ENCODE results near the gene FHIT.

DNA sequence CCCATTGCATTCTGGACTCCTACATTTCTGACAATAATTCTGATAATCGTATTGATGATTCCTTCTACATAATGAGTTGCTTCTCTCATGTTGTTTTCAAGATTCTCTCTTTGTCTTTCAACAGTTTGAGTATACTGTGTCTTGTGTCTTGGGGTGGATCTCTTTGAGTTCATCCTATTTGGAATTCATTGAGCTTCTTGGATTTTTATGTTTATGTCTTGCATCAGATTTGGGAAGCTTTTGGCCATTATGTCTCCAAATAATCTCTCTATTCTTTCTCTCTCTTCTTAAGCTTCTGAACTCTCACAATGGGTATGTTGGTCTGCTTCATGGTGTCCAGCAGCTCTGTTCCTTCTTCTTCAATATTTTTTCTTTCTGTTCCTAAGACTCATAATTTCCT is 592.2 kb downstream of the FHIT start:
- TF ChIP-seq, protein P1, sequence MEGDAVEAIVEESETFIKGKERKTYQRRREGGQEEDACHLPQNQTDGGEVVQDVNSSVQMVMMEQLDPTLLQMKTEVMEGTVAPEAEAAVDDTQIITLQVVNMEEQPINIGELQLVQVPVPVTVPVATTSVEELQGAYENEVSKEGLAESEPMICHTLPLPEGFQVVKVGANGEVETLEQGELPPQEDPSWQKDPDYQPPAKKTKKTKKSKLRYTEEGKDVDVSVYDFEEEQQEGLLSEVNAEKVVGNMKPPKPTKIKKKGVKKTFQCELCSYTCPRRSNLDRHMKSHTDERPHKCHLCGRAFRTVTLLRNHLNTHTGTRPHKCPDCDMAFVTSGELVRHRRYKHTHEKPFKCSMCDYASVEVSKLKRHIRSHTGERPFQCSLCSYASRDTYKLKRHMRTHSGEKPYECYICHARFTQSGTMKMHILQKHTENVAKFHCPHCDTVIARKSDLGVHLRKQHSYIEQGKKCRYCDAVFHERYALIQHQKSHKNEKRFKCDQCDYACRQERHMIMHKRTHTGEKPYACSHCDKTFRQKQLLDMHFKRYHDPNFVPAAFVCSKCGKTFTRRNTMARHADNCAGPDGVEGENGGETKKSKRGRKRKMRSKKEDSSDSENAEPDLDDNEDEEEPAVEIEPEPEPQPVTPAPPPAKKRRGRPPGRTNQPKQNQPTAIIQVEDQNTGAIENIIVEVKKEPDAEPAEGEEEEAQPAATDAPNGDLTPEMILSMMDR (conservative IDR thresholded peaks at IDR 0.05; ENCODE audit: low read depth, low read length) = no peak
- TF ChIP-seq EZH2 (IDR thresholded peaks at IDR 0.05; ENCODE audit: low read length, unreplicated experiment) = no peak

All from PC-3 (cell line).